DOHH2 (cell line): ENCODE data around the gene GJC2.
A peak's percentile ranks its signal among the peaks of the same experiment; 100 is the strongest.

Experiments
- H3F3A ChIP-seq: fragments of 200-600 bp; sonication (generic), shearing (Covaris generic); 2 replicates; pipeline ENCODE4 v1.6.0; 2016; ENCODE audit warnings: antibody characterized with exemption, mild to moderate bottlenecking; ENCODE audit not compliant: control insufficient read depth, insufficient read depth
- H3K27ac ChIP-seq: fragments of 200-600 bp; sonication (generic); 2 replicates; pipeline ENCODE4 v1.5.1; 2014; ENCODE audit warnings: low read depth, mild to moderate bottlenecking, low read length, moderate library complexity
- H3K27me3 ChIP-seq: fragments of 200-600 bp; sonication (generic); 2 replicates; pipeline ENCODE4 v1.6.1; 2014; ENCODE audit warnings: mild to moderate bottlenecking, low read length, mixed read lengths; ENCODE audit not compliant: control insufficient read depth
- H3K36me3 ChIP-seq: fragments of 200-600 bp; sonication (generic); 2 replicates; pipeline ENCODE4 v1.6.1; 2014; ENCODE audit warnings: mild to moderate bottlenecking, low read length, moderate library complexity, mixed read lengths; ENCODE audit not compliant: control insufficient read depth
- H3K4me1 ChIP-seq: fragments of 200-600 bp; sonication (generic); 2 replicates; pipeline ENCODE4 v1.6.1; 2014; ENCODE audit warnings: mild to moderate bottlenecking, low read length, mixed read lengths; ENCODE audit not compliant: control insufficient read depth
- H3K4me2 ChIP-seq: fragments of 200-600 bp; sonication (generic); 2 replicates; pipeline ENCODE4 v1.6.0; 2014; ENCODE audit warnings: mild to moderate bottlenecking, low read length, moderate library complexity
- H3K4me3 ChIP-seq: fragments of 200-600 bp; sonication (generic); 2 replicates; pipeline ENCODE4 v1.5.1; 2014; ENCODE audit warnings: mild to moderate bottlenecking, low read length, mixed read lengths
- H3K79me2 ChIP-seq: fragments of 200-600 bp; sonication (generic); 2 replicates; pipeline ENCODE4 v1.6.1; 2014; ENCODE audit warnings: mild to moderate bottlenecking, low read length, mixed read lengths; ENCODE audit not compliant: control insufficient read depth
- H3K9me2 ChIP-seq: fragments of 200-600 bp; sonication (generic); replicated peaks from 2 replicates; pipeline ENCODE4 v1.6.1; 2014; ENCODE audit warnings: mild to moderate bottlenecking, low read length, mixed read lengths; ENCODE audit not compliant: control insufficient read depth
- H3K9me3 ChIP-seq: fragments of 200-600 bp; sonication (generic); 2 replicates; pipeline ENCODE4 v1.6.1; 2014; ENCODE audit warnings: antibody characterized with exemption, low read length, mixed read lengths; ENCODE audit not compliant: control insufficient read depth, insufficient read depth
- H4K20me1 ChIP-seq: fragments of 200-600 bp; sonication (generic); 2 replicates; pipeline ENCODE4 v1.6.0; 2014; ENCODE audit warnings: low read depth, mild to moderate bottlenecking, antibody characterized with exemption, low read length, moderate library complexity; ENCODE audit not compliant: control insufficient read depth, insufficient read depth
- EZH2phosphoT487 ChIP-seq: fragments of 200-600 bp; sonication (generic); IDR thresholded peaks from 2 replicates; pipeline ENCODE4 v1.6.1; 2017; ENCODE audit warnings: borderline replicate concordance, mild to moderate bottlenecking, antibody characterized with exemption, low read length, moderate library complexity, mixed read lengths
- TF ChIP-seq, protein P1 (sequence below): fragments of 200-600 bp; sonication (generic); IDR thresholded peaks from one replicate; pipeline ENCODE4 v1.5.1; 2014; ENCODE audit warnings: antibody characterized with exemption, mild to moderate bottlenecking, low read depth, low read length; ENCODE audit not compliant: poor library complexity, severe bottlenecking

GJC2 gene

DNA sequence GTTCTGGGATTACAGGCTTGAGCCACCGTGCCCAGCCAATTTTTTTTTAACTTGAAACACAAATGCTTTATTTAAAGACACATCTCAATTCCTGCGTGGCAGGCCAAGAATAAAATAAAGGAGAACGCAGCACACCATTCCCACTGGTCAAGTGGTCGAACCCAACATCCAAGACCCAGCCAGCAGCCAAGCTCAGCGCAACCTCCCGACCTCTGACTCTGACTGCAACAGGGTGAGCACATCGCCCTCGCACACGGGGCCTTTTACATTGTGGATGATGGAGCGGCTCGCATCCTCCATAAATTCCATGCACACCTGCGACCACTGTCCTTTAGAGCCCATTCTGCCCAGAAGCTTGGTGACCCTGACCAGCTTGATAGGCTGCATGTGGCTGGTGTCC, 15.1 kb upstream of the GJC2 start:
- H3K4me3 ChIP-seq = no peak overlapping the region
- H3K9me2 ChIP-seq = no peaks in the 10 kb centered on the region
- H3K9me3 ChIP-seq = no peaks in the 10 kb centered on the region
- no peaks in the 10 kb centered on the region for H3K36me3 ChIP-seq
- no peaks in the 10 kb centered on the region; the same call in 1 of the 2 replicates for H3K27me3 ChIP-seq
- peaks cover 41% of the 10 kb centered on the region for H3K4me1 ChIP-seq
- no peak overlapping the region for H3K4me2 ChIP-seq
- H3K27ac ChIP-seq = no peak overlapping the region
- no peaks in the 10 kb centered on the region for H4K20me1 ChIP-seq
- H3K79me2 ChIP-seq = 0 out of 2 replicates have a peak, but pooled peaks cover 3% of the 10 kb centered on the region
- peaks cover 13% of the 10 kb centered on the region for H3F3A ChIP-seq
- TF ChIP-seq EZH2phosphoT487 = no peak
- TF ChIP-seq, protein P1, sequence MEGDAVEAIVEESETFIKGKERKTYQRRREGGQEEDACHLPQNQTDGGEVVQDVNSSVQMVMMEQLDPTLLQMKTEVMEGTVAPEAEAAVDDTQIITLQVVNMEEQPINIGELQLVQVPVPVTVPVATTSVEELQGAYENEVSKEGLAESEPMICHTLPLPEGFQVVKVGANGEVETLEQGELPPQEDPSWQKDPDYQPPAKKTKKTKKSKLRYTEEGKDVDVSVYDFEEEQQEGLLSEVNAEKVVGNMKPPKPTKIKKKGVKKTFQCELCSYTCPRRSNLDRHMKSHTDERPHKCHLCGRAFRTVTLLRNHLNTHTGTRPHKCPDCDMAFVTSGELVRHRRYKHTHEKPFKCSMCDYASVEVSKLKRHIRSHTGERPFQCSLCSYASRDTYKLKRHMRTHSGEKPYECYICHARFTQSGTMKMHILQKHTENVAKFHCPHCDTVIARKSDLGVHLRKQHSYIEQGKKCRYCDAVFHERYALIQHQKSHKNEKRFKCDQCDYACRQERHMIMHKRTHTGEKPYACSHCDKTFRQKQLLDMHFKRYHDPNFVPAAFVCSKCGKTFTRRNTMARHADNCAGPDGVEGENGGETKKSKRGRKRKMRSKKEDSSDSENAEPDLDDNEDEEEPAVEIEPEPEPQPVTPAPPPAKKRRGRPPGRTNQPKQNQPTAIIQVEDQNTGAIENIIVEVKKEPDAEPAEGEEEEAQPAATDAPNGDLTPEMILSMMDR = no peak

DNA sequence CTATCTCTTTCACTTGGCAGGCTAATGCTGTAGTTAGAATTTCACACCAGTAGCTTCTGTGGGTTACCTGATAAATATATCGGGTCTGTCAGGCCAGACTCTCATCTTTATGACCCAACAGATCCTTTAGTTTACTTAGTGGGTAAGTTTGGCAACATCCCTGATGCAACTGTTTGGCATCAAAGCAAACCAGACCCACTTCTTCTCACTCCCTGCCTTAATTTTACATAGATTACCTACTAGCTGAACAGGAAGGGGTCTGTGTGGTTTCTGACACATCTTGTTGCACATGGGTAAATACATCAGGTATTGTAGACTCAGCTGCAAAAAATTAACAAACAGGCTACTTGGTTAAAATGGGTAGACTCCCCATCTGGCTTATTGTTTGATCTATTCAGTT, 12.8 kb upstream of the GJC2 start:
- Histone ChIP-seq H3K36me3 (peaks cover 10% of the 10 kb centered on the region), H3K79me2 (peaks cover 21% of the 10 kb centered on the region), H3K4me3 (no peak overlapping the region), H3K27me3 (no peaks in the 10 kb centered on the region), H3K9me2 (no peaks in the 10 kb centered on the region), H3K9me3 (no peaks in the 10 kb centered on the region), H3F3A (peaks cover 13% of the 10 kb centered on the region), H3K4me1 (peaks cover 48% of the 10 kb centered on the region), H4K20me1 (peaks cover 14% of the 10 kb centered on the region; the same call in 1 of the 2 replicates), H3K4me2 (peak overlapping the region; percentile 53), H3K27ac (no peak overlapping the region)
- no peak for TF ChIP-seq EZH2phosphoT487
- TF ChIP-seq, protein P1 = no peak

DNA sequence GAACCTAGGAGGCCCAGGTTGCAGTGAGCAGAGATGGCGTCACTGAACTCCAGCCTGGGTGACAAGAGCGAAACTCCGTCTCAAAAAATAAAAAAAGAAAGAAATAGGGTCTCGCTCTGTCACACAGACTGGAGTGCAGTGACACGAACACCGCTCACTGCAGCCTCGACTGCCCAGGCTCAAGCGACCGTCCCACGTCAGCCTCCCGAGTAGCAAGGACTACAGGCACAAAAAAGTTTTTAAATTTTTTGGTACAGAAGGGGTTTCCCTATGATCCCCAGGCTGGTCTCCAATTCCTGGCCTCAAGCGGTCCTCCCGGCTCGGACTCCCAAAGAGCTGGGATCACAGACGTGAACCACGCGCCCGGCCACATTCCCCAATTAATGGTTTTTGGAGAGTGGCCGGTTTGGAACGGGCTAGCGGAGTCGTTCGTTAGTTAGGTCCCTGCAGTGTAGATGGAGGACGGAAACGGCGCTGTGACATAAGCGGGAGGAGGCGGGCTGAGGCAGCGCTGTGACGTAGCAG, 10.3 kb upstream of the GJC2 start:
- H3K4me1 ChIP-seq = peaks cover 72% of the 10 kb centered on the region

More for the DNA sequence above, 10.3 kb upstream of the GJC2 start:
- H3K27me3 ChIP-seq = no peaks in the 10 kb centered on the region
- H3K4me2 ChIP-seq = peak overlapping the region; percentile 91
- no peaks in the 10 kb centered on the region for H3K9me3 ChIP-seq
- H3K36me3 ChIP-seq = peaks cover 15% of the 10 kb centered on the region
- peak overlapping the region; percentile 81 for H3K4me3 ChIP-seq
- H3F3A ChIP-seq = peaks cover 13% of the 10 kb centered on the region
- no peaks in the 10 kb centered on the region for H3K9me2 ChIP-seq
- peaks cover 46% of the 10 kb centered on the region for H3K79me2 ChIP-seq
- TF ChIP-seq, protein P1 = no peak
- TF ChIP-seq EZH2phosphoT487 = no peak
- H4K20me1 ChIP-seq = peaks cover 18% of the 10 kb centered on the region; the same call in 1 of the 2 replicates
- H3K27ac ChIP-seq = peak overlapping the region; percentile 62
